HepG2 (cell line): ENCODE data around the gene SPTSSA. TPM values are rescaled to one million over a fixed set of nuclear protein-coding genes. Genes with fewer than 3 reads are reported as not detected.

Source experiments
- ATF7-NPFF ChIP-seq: sonication (generic); formaldehyde crosslinking; IDR thresholded peaks from 2 replicates; pipeline ENCODE4 v1.8.1; 2023; ENCODE audit warnings: mild to moderate bottlenecking, low read depth, missing genetic modification reagents, moderate library complexity
- FOXM1 ChIP-seq: sonication (generic); formaldehyde crosslinking; IDR thresholded peaks from 2 replicates; pipeline ENCODE4 v1.5.0; 2020; ENCODE audit warnings: missing genetic modification reagents
- GATAD1 ChIP-seq: IDR thresholded peaks from 2 replicates; pipeline ENCODE4 v1.6.1; 2016; ENCODE audit warnings: missing genetic modification reagents, missing compliant biosample characterization
- MXD4 ChIP-seq: IDR thresholded peaks from 2 replicates; pipeline ENCODE4 v1.6.1; 2016; ENCODE audit warnings: mild to moderate bottlenecking, missing biosample characterization, missing genetic modification reagents
- NCOA1 ChIP-seq: sonication (generic); formaldehyde crosslinking; IDR thresholded peaks from 2 replicates; pipeline ENCODE4 v1.9.0; 2021; ENCODE audit warnings: missing genetic modification reagents
- NFKBIZ ChIP-seq: IDR thresholded peaks from 2 replicates; pipeline ENCODE4 v1.6.1; 2018; ENCODE audit warnings: missing genetic modification reagents, missing compliant biosample characterization
- PHB2 ChIP-seq: fragments of 450-650 bp; IDR thresholded peaks from 2 replicates; pipeline ENCODE4 v1.6.1; 2018; ENCODE audit not compliant: partially characterized antibody
- SRSF4 ChIP-seq: fragments of 200-400 bp; formaldehyde crosslinking; IDR thresholded peaks from one replicate; pipeline ENCODE4 v1.6.1; 2018; ENCODE audit warnings: mild to moderate bottlenecking, low read depth, low read length, moderate library complexity; ENCODE audit not compliant: poor library complexity, severe bottlenecking
- TBL1XR1 ChIP-seq: fragments of 150-350 bp; IDR thresholded peaks from 2 replicates; pipeline ENCODE4 v1.6.1; 2014; ENCODE audit warnings: borderline replicate concordance, low read length; ENCODE audit not compliant: partially characterized antibody
- ZBTB46 ChIP-seq: sonication (generic); formaldehyde crosslinking; IDR thresholded peaks from 2 replicates; pipeline ENCODE4 v1.4.0; 2020; ENCODE audit warnings: mild to moderate bottlenecking, missing genetic modification reagents, borderline replicate concordance
- ZBTB7B ChIP-seq: sonication (generic); formaldehyde crosslinking; IDR thresholded peaks from 2 replicates; pipeline ENCODE4 v1.4.0; 2020; ENCODE audit warnings: missing genetic modification reagents
- ZBTB8A ChIP-seq: sonication (generic); formaldehyde crosslinking; IDR thresholded peaks from 2 replicates; pipeline ENCODE4 v1.4.0; 2020; ENCODE audit warnings: mild to moderate bottlenecking, low read depth, missing genetic modification reagents, borderline replicate concordance
- ZNF121 ChIP-seq: sonication (generic); formaldehyde crosslinking; IDR thresholded peaks from 2 replicates; pipeline ENCODE4 v1.5.0; 2020; ENCODE audit warnings: mild to moderate bottlenecking, missing genetic modification reagents
- ZNF142 ChIP-seq: sonication (generic); formaldehyde crosslinking; IDR thresholded peaks from 2 replicates; pipeline ENCODE4 v1.4.0; 2020; ENCODE audit warnings: missing genetic modification reagents
- ZNF235 ChIP-seq: sonication (generic); formaldehyde crosslinking; IDR thresholded peaks from 2 replicates; pipeline ENCODE4 v1.8.1; 2023; ENCODE audit warnings: mild to moderate bottlenecking, missing genetic modification reagents, borderline replicate concordance
- ZNF260 ChIP-seq: sonication (generic); formaldehyde crosslinking; IDR thresholded peaks from 2 replicates; pipeline ENCODE4 v1.4.0; 2020; ENCODE audit warnings: missing genetic modification reagents, low read depth, mild to moderate bottlenecking, borderline replicate concordance
- ZNF280B ChIP-seq: sonication (generic); formaldehyde crosslinking; IDR thresholded peaks from 2 replicates; pipeline ENCODE4 v1.5.0; 2020; ENCODE audit warnings: missing genetic modification reagents, mild to moderate bottlenecking, borderline replicate concordance
- ZNF563 ChIP-seq: sonication (generic); formaldehyde crosslinking; IDR thresholded peaks from 2 replicates; pipeline ENCODE4 v1.8.0; 2022; ENCODE audit warnings: mild to moderate bottlenecking, moderate library complexity, missing genetic modification reagents
- ZNF674 ChIP-seq: sonication (generic); formaldehyde crosslinking; IDR thresholded peaks from 2 replicates; pipeline ENCODE4 v1.5.0; 2020; ENCODE audit warnings: low read depth, mild to moderate bottlenecking, missing genetic modification reagents
- ZNF773 ChIP-seq: sonication (generic); formaldehyde crosslinking; IDR thresholded peaks from 2 replicates; pipeline ENCODE4 v1.4.0; 2020; ENCODE audit warnings: missing genetic modification reagents, borderline replicate concordance
- polyA plus RNA-seq, 8 experiments: library from polyadenylated mRNA; depleted of rRNA in 3 of 8; stranded (reverse) in 7 of 8; unstranded in 1 of 8; fragments of >200 nt; fragmentation: Illumina TruSeq in 4 of 8; extraction: Trizol in 4 of 8; gene quantifications; 2 replicates each; pipeline versions ENCODE4 v1.2.1 to v1.2.3, GENCODE V29; 2011 to 2016; ENCODE audit warnings: low read depth in 4 of 8, missing spikeins in 1 of 8, mixed read lengths in 1 of 8; ENCODE audit not compliant: insufficient read depth in 1 of 8
- total RNA-seq, 5 experiments: library from RNA; depleted of rRNA; stranded (reverse); fragments of >200 nt; fragmentation: Illumina TruSeq; extraction: Trizol; gene quantifications; 2 replicates each; pipeline ENCODE4 v1.2.3, GENCODE V29; 2016; ENCODE audit warnings: low read depth in 1 of 5

Gene SPTSSA
- total and polyA plus RNA-seq, 2 of the 13 experiments (the other 11 are each of a cell fraction or from before 2014, with no cell fraction given): 19.1 to 86.1 TPM

- TF ChIP-seq ZNF142 (CRISPR knock-in tag) (0 out of 2 replicates have a peak, but pooled peaks have one; percentile 31), GATAD1 (CRISPR knock-in tag) (no peak), SRSF4 (no peak), ZNF235 (CRISPR knock-in tag) (no peak), TBL1XR1 (peak; percentile 4), ZNF674 (CRISPR knock-in tag) (no peak), ZBTB46 (0 out of 2 replicates have a peak, but pooled peaks have one; percentile 12), ZNF280B (CRISPR knock-in tag) (0 out of 2 replicates have a peak, but pooled peaks have one; percentile 50), MXD4 (CRISPR knock-in tag) (no peak), ZNF121 (no peak), PHB2 (no peak), NFKBIZ (CRISPR knock-in tag) (no peak), FOXM1 (CRISPR knock-in tag) (0 out of 2 replicates have a peak, but pooled peaks have one; percentile 22), ZNF773 (CRISPR knock-in tag) (no peak), ZBTB8A (CRISPR knock-in tag) (no peak), NCOA1 (CRISPR knock-in tag) (no peak), ATF7-NPFF (CRISPR knock-in tag) (no peak), ZNF563 (CRISPR knock-in tag) (no peak), ZBTB7B (CRISPR knock-in tag) (0 out of 2 replicates have a peak, but pooled peaks have one; percentile 14), ZNF260 (no peak)
Observed at GRCh38 chr14:34496007-34496678, 34.1 kb upstream of the SPTSSA start (continued).
